Measurements from ENCODE around the gene HSPE1.
"Not testable (repeated sequence)": the region's sequence is repeated elsewhere in the genome, so short reads cannot be mapped to it uniquely, and the experiment has no call there.

HSPE1 gene

GRCh38 chr2:197499594-197500502, at the start of gene HSPE1, which contains the start of gene HSPD1:
HSPE1 (plus strand) TSS chr2:197500379; CDS start chr2:197500437, 58 bp downstream.
HSPD1 (minus strand) TSS chr2:197499840; CDS start chr2:197498848, 992 bp downstream.
- peak; percentile 100 for DNase-seq

DNA sequence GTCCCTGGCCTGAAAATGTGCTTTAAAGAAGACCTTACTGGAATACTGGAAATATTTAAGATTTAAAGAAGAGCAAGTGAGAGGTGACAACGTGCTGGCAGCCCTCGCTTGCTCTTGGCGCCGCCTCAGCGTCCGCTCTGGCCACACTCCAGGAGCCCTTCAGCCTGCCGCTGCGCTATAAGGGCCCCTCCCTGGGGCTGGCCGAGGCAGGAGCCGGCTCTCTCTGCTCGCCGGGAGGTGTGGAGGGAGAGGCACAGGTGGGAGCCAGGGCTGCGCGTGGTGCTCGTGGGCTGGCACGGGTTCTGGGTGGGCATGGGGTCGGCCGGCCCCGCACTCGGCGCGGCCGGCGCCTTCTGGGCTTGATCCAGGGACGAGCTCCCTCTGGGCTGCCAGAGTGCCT, 49.7 kb upstream of the HSPE1 start:
- DNase-seq: no peak

- not testable (repeated sequence) for DNase-seq
Measured at GRCh38 chr2:197450935-197451358, 49.2 kb upstream of the HSPE1 start.

DNA sequence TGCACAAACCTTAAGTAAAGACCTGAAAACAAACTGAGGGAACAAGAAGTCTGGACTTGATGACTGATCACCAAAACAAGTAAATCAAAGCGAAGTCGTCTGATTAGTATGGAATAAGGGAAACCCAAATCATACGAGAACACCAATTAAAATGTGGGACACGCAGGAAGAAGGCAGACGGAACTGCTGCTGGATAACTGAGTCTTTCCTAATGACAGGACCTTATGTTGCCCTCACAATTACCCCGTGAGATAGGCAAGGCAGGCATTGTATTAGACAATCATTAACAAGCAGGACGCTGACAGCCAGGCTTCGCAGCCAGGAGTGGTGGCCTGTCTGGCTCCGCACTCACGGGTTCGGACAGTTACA, 47.4 kb upstream of the HSPE1 start:
- DNase-seq: no peak

DNA sequence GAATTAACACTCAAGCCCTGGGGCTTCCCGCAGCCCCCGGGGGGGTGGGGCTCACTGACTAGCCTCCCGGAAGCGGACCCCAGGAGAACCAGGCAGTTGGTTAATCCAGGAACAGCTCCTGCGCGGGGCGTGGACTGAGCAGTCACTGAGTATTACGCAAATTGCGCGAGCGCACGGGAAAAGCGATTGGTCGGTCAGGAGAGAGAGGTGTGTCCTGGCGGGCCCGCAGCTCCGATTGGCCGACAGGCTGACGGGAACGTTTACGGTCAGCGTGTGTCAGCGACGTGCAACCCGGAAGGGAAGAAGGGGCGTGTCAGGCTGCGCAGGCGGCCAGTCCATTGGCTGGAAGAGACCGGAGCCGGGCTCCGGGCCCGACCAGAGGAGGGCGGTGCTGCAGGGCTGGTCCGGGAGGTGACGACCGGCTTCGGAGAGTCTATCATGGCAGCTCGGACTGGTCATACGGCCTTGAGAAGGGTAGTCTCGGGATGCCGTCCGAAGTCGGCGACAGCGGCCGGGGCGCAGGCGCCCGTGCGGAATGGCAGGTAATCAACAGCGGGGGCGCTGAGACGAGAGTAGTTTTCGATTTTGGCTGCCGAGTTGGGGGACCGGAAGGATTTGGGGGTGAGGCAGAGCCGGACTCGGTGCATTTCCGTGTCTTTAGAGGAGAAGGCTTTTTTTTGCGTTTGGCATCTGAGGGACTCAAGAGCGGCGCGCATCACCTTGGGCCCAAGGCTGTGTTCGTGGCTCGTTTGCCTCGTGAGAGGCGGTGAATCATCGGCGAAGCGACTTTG, 46.9 kb upstream of the HSPE1 start, which contains the start of gene COQ10B:
COQ10B (plus strand) TSS at position 430 of the 791 bp plus-strand sequence; CDS start at position 439, 9 bp downstream.
- peak; percentile 100 for DNase-seq

DNA sequence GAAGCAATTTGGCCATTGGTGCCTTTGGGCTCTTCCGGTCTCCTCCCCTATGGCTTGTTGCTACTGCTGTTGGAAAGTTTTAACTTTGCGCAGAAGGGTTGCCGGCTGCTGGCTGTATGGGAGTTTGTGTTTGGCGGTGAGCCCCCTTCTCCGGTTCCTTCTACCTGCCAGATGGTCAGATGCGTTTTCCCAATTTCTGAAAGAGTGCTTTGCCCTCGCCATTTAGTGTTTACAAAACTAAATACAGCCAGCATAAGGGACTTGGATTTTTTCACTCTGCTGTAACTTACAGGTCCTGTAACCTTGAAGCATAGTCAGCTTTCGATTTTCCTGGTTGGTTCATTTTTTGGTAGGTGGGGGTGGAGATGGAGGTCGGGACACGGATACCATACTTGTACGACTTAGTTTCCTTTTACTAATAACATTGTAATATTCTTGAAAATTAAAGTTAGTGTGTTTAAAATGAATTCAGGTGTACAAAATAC, 46.2 kb upstream of the HSPE1 start:
- no peak for DNase-seq

DNA sequence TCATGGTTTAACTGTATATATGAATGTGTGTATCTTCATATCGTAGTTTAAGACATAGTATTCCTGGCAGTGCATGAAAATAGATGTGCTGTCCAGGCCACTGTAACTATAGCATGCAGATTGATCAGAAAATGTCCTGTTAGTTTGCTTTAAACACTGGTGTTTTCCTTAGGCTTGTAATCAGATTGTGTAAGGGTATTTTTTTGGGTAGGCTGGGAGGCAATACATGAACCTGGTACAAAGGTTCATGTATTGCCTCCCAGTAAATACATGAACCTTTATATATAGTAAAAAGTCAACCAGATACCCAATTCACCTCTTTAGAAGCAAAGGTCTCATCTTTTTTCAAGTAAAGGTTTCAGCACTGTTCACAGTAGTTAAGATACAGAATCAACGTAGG, 45.3 kb upstream of the HSPE1 start:
- no peak for DNase-seq

- no peak for DNase-seq
Measured at GRCh38 chr2:197455428-197455827, 44.8 kb upstream of the HSPE1 start.

DNA sequence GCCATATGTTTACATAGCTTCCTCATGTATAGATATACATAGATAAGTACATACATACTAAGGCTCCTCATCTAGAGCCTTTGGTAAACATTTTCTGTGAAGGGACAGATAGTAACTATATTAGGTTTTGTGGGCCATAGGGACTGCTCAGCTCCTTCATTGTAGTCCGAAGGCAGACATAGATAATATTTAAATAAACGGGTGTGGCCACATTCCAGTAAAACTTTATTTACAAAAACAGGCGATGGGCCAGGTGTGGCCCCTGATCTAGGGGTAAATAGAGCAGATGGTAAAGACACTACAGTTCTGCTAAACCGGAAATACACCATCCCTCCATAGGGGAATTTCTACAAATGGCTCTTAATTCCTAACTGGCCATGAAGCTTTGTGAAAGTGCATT, 39.5 kb upstream of the HSPE1 start:
- no peak for DNase-seq

GRCh38 chr2:197461057-197461456, 39.1 kb upstream of the HSPE1 start:
- DNase-seq: no peak

- DNase-seq: peak; percentile 51
Measured at GRCh38 chr2:197464175-197464574, 36.0 kb upstream of the HSPE1 start.

DNA sequence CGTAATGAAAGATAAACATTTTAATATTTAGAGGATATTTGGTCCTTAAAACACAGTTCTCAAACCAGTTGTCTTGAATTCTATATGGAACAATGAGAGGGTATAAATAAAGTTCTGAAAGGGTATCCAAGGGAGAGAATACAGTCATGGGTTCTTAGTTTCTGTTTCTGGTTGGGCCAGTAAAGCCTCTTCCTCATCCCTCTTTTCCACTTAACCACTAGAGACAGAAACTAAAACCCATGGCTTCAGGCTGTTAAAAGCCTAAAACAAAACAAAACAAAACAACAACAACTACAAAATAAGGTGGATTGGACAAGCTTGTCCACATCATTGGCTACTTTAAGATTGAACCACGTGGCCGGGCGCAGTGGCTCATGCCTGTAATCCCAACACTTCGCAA, 28.0 kb upstream of the HSPE1 start:
- DNase-seq: no peak

DNA sequence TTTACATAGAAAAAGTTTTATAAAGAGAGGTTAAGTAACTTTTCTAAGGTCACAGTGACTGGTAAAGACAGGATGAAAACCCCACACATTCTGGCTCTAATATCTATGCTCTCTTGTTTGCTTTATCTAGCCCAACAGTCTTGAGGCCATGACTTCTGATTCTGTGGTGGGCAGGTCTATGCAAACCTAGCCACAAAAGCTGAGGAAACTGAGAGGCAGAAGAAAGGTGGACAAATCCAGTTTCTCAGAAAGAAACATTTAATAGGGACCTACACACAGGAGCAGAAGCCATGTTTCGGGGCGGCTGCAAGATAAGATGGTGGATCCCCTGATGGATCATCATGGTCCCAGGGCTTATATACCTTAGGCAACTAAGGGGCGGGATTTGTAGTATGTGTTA, 22.4 kb upstream of the HSPE1 start:
- DNase-seq: no peak

GRCh38 chr2:197480165-197481036, 19.8 kb upstream of the HSPE1 start:
- DNase-seq: no peak

GRCh38 chr2:197484248-197484647, 15.9 kb upstream of the HSPE1 start:
- not testable (repeated sequence) for DNase-seq

DNA sequence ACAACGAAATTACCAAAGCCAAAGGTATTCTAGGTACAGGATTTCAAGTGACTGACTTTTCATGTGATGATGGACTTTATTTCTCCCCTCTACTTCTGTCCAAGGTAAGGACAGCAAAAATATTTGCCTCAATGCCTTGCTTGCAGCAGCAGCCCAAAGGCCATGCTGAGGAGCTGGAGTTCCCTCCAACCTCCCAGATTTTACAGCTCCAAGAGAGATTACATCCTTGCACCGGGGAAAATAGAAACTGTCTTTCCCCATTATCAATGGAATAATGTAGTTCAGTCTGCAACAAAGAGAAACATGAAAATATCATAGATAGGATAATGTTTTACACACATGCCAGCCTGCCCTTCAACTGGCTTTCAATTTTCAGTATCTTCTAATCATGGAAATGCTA, 14.0 kb upstream of the HSPE1 start:
- no peak for DNase-seq

DNA sequence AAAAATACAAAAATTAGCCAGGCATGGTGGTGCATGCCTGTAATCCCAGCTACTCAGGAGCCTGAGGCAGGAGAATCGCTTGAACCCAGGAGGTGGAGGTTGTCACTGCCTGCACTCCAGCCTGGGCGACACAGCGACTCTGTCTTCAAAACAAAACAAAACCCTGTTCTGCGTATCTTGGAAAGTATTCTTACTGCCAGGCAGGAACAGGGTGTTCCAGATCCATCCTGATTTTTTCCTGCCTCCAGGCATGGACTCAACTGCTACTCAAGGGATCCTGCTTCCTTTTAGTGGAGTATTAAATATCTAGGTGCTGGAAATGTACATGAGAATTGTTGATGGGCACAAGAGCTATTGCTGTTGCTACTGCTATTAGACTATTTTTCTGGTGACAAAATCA, 12.8 kb upstream of the HSPE1 start:
- DNase-seq: no peak

DNA sequence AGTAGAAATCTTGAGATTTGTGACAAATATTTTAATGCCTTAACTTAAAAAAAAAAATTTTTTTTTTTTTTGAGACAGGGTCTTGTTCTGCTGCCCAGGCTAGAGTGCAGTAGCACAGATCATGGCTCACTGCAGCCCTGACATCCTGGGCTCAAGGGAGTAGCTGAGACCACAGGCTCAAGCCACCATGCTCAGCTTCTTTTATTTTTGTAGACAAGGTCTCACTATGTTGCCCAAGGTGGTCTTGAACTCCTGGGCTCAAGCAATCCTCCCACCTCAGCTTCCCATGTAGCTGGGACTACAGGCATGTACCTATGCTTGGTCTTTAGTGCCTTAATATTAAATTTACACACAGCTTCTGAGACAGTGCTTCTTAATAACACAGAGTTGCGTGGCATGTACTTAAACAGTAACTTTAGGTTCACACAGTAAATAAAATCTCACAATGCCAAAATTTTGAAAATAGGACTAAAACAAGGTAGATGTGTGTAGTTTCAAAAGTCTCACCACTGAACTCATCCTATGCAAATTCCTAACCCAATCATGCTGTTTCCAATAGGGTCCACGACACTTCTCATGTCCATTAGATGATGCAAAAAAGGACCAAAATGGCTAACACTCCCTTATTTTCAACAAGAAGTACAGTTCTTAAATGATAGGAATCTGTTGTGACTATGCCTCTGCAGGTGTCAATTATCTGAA, 4.6 kb upstream of the HSPE1 start:
- DNase-seq: no peak

DNA sequence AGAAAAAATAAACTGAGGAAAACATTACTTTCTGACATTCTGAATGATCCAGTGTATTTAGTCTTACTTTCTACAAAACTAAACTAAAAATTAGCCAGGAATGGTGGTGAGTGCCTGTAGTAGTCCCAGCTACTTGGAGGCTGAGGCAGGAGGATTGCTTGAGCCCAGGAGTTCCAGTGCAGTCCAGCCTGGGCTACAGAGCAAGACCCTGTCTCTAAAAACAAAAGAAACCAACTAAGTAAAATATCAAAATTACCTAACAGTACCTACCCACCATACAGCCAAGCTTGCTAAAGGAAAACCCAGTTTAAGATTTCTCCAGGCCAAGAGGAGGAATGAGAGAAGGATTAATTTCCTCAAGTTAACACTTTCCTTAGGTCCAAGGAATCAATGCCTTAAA, 3.5 kb upstream of the HSPE1 start:
- DNase-seq: no peak

DNA sequence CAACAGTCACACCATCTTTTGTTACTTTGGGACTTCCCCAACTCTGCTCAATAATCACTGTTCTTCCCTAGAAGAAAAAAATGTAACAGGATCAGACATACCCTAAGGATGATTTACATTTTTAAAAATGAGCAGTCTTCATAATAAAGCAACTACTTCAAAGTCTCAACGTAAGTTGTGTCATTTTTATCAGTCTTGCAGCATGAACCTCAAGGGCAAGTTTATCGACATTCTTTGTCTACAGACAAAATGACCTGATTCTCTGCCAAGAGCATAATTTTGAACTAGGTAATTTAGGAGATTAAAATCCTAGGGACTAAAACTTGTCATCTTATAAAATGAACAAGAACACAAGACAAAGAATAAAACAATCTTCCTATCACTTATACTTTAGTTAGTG, 2.9 kb upstream of the HSPE1 start:
- DNase-seq: no peak

GRCh38 chr2:197498235-197498936, 1.8 kb upstream of the HSPE1 start:
- peak; percentile 25 for DNase-seq

All from fibroblast of upper back skin (primary cell).